Fibroblast of skin of scalp (primary cell): Measurements from ENCODE around the gene KANTR.
A peak's percentile ranks its signal among the peaks of the same experiment; 100 is the strongest.

Source experiments
- DNase-seq: peaks from one replicate; pipeline ENCODE4 v3.0.0-alpha.2; 2013

KANTR gene

DNA sequence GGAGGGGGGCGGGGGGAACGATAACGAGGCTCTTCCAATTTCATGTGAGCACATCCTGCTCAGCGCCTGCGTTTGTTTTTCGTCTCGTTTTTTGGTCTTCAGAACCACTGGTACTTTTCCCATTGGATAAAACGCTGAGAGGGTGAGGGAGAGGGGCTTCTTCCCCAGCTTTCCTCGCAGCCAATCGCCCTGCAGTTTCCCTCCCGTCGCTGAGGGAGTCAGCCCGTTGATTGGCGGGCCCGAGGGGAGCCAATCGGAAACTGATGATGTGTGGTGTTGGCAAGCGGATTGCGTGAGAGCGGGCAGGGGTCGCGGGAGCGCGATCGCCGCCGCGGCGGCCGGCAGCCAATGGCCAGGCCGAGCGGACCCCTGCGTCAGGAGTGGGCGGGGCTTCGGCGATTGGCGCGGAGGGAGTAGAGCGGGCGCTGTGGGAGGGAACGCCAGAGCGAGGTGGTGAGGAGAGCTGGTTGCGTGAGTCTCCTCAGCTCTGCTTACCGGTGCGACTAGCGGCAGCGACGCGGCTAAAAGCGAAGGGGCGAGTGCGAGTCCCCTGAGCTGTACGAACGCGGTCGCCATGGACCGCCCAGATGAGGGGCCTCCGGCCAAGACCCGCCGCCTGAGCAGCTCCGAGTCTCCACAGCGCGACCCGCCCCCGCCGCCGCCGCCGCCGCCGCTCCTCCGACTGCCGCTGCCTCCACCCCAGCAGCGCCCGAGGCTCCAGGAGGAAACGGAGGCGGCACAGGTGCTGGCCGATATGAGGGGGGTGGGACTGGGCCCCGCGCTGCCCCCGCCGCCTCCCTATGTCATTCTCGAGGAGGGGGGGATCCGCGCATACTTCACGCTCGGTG, 11.8 kb upstream of the KANTR start, which contains the start of gene TSPYL2:
TSPYL2 (plus strand) TSS at position 443 of the 848 bp plus-strand sequence; CDS start at position 575, 132 bp downstream.
- DNase-seq = peak; percentile 98

DNA sequence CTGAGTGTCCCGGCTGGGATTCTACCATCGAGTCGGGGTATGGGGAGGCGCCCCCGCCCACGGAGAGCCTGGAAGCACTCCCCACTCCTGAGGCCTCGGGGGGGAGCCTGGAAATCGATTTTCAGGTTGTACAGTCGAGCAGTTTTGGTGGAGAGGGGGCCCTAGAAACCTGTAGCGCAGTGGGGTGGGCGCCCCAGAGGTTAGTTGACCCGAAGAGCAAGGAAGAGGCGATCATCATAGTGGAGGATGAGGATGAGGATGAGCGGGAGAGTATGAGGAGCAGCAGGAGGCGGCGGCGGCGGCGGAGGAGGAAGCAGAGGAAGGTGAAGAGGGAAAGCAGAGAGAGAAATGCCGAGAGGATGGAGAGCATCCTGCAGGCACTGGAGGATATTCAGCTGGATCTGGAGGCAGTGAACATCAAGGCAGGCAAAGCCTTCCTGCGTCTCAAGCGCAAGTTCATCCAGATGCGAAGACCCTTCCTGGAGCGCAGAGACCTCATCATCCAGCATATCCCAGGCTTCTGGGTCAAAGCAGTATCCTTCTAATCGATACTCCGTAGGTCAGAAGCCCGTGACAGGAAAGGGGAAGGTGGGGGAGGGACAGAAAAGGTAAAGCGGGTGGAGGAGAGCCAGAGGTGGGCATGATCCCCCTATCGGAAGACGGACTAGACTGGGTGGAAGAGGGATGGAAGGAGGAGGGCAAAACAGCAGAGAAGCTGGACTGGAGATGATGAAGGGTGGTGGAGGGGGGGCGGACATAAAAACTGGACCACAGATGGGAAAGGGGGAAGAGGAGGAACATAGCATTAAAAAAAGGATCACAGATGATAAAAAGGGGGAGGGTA, 10.9 kb upstream of the KANTR start:
- DNase-seq = no peak

DNA sequence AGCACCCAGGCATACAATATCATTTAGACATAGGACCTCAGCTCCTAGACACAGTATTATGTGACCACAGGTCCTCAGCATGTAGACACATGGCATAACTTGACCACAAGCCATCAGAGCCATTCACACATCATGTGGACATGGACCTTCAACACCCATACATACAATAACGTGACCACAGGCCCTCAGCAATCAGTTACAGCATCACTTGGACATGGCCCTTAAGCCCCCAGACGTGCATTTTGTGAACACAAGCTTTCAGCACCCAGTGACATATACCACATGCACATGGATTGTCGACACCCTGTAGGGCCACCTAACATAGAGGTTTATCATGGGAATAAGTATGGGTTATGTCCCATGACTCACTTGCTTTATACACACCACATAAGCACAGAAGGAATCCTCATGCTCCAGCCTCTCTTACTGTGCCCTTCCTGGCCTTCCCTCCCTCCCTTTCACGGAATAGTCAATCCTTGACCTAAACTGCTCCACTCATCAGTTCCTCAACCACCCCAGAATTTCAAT, 9.8 kb upstream of the KANTR start:
- DNase-seq = no peak

DNA sequence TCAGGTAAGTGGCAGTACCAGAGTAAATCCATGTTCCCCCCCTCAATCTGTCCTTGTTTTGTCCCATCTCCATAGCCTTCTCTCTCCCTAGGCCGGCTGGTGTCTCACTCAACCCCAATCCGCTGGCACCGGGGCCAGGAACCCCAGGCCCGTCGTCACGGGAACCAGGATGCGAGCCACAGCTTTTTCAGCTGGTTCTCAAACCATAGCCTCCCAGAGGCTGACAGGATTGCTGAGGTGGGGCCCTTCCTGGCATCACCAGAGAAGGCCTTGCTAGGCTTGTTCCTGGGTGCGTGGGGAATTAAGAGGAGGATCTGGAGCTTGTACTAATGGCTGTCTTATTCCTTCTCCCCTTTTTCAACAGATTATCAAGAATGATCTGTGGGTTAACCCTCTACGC, 9.1 kb upstream of the KANTR start:
- no peak for DNase-seq

DNA sequence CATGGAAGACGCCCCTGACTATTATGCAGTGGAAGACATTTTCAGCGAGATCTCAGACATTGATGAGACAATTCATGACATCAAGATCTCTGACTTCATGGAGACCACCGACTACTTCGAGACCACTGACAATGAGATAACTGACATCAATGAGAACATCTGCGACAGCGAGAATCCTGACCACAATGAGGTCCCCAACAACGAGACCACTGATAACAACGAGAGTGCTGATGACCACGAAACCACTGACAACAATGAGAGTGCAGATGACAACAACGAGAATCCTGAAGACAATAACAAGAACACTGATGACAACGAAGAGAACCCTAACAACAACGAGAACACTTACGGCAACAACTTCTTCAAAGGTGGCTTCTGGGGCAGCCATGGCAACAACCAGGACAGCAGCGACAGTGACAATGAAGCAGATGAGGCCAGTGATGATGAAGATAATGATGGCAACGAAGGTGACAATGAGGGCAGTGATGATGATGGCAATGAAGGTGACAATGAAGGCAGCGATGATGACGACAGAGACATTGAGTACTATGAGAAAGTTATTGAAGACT, 8.2 kb upstream of the KANTR start:
- DNase-seq = no peak

DNA sequence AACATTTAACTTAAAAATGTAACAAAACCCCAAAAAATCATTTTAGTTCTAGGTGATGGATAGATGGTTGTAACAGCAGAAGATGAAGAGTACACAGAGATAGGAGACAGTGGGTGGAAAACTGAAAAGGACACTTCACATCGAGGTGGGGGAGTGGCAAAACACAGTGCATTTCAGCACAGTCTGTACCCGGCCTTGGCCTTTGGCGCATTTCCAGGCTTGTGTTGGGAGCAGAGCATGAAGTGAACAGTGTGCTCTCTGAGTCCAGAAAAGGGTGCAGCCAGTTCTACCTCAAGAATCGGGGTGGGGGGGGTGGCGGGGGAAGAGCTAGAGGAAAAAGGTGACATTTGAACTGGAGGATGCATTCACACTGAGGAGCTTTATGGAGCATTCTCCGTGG, 7.5 kb upstream of the KANTR start:
- DNase-seq = no peak

DNA sequence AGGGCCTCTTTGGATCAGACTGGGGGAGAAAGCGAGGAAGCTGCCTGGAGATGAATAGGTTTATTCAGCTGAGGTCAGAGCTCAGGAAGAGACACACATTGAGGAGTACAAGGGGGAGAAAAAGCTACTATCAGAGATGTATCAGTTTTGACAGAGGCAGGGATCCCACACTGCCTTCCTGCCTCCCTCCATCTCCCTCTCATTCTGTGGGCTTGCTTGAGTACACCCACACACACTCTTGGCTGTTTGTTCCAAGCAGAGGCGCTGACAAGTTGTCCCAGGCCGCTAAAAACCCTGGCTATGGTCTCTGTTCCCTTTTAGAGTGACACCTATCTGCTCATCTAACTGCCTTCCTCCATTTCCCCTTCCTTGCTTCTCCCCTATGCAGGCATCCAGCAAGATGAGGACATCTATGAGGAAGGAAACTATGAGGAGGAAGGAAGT, 6.5 kb upstream of the KANTR start:
- no peak for DNase-seq

DNA sequence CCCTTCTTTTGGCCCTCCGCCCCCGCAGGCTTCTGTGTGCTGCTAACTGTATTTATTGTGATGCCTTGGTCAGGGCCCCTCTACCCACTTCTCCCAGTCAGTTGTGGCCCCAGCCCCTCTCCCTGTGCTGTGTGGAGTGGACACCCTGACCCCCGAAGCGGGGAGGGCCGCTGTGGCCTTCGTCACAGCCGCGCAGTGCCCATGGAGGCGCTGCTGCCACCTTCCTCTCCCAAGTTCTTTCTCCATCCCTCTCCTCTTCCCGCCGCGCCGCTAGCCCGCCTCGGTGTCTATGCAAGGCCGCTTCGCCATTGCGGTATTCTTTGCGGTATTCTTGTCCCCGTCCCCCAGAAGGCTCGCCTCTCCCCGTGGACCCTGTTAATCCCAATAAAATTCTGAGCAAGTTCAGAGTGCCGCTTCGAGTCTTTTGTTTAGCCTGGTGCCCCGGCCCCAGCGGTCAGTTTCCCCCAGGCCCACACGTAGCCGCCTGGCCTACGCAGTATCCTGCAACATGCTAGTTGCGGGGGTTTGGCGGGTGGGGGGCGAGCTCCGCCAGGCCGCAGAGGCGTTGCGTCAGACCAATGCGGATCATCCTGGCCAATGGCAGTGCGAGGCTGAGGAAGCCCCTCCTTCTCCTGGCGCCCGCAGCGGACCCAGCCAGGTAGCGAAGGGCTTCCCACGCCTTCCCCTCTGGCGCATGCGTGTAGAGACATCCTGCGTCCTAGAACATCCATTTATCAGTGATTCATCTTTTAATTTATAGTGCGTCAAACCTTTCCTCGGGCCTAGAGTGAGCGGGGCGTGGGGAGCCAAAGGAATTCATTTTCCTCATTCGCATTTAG, 5.6 kb upstream of the KANTR start:
- DNase-seq = peak; percentile 70

DNA sequence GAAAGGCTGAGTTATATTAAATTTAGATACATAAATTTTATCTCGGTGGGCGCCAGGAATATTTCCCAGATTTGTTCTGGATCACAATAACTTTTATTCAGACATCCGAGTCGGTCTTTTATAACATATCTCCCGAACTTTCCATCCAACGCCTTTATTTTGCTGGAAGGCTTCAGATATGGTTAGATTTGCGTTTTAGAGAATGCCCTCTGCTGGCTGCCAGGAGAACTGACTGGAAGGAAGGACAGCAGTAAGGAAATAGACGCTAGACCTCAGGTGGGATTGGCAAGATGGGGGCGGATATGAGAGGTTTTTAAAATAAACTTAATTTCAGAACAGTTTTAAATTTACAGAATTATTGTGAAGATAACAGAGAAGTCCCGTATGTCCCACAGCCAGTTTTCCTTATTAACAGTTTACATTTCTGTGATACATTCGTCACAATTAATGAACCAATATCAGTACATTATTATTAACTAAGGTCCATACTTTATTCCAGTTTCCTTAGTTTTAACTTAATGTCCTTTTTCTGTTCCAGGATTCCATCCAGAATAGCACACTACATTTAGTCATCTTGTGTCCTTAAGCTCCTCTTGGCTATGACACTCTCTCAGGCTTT, 4.6 kb upstream of the KANTR start:
- DNase-seq = peak; percentile 59

DNA sequence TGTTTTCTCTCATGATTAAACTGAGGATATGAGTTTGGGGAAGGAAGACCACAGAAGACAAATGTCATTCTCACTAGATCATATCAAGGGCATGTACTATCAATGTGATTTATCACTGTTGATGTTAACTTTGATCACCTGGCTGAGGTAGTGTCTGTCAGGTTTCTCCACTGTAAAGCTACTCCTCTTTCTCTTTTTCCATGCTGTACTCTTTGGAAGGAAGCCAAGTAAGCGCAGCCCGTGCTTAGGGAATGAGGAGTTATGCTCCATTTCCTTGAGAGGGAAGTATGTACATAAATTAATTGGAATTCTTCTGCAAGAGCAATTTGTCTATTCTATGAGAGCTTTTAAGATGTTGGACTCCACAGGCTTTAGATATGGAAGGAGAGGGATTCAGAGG, 4.0 kb upstream of the KANTR start:
- no peak for DNase-seq

DNA sequence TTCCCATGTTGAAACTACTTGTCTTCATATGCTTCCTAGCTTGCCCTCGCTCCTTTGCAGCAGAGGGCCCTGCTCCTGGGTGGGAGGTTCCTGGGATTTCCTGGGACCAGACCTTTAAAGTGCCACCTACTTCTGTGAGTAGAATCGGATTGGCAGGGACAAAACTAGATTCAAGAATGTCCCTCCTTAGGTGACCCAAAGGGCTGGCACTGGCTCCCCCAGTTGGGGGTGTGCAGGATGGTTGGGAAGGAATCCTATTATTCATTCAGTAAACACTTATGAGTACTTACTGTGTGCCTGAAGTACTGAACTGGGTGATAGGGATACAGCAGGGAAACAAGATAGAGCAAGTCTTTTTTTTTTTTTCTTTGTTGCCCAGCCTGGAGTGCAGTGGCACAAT, 2.6 kb upstream of the KANTR start:
- DNase-seq = no peak

DNA sequence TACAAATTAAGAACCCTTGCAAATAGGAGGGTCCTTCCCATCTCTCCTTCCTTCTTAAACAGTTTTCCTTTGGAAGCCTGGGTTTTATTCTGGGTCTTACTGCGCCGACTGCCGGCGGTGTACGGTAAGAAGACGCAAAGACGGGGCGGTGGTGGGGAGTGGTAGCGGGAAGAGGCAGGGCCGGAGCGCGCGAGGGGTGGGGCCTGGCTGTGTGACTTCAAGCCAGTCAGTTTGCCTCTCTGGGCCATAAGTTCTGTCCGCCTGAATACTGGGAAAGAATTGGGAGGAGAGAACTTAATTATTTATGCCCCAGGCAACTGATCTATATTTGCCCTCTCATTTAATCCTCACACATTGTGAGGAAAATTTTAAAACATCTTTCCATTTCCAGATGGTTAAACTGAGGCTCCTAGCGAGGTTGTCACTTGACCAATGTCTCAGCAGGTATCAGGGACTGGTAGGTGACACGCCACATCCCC, 726 bp upstream of the KANTR start:
- peak; percentile 78 for DNase-seq

DNA sequence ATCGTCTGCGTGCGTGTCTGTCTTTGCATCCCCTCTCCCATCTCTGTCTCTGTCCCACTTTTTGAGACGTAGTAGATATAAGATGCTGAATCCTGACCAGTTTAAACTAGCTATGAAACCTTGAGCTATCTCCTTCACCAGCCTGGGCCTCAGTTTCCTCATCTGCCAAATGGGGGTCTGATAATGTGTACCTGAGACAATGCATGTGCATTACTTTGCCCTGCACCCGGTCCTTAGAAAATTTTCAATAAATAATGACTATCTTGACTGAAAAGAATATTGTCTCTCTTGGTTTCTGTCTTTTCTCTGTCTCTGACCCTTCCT, 602 bp downstream of the KANTR start:
- no peak for DNase-seq

DNA sequence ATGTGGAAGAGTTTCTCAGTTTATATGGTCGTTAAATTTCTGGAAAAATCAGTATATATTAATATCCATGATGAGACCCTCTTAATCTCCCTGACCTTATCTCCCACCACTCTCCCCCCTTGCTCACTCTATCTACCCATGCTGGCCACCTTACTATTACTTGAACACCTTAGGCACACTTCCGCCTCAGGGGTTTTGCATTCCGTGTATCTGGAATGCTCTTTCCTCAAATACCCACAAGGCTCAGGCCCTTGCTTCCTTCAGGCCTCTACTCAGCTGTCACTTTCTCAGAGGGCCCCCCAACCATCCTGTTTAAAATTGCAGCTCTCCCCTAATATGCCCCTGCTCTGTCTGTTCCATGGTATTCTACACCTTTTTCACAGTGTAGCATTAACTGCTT, 1.9 kb downstream of the KANTR start:
- no peak for DNase-seq

DNA sequence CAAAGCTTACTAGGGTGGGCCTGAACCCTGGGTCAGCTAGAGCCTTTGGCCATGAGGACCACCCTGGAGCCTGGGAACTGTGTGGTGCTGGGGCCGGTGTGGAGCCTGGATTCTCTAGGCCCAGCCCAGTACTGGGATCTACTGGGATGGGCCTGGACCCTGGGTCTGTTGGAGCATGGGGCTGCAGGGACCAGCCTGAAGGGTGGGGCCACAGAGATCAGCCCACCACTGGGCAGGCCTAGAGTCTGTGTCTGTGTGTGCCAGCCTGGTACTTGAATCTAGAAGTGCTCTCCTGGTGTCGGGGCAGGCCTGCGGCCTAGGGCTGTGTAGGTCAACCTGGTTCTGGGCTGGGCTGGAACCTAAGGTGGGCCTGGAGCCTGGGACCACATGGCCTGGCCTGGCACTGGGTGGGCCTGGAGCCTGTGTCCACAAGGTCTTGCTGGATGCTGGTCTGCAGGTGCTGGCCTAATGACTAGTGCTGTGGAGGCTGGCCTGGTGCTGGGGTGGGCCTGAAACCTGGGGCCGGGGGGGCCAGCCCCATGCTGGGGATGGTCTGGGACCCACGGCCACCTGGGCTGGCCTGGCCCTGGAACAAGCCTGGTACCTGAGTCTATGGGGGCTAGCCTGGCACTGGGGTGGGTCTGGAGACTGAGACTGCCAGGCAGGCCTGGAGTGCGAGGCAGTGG, 21.1 kb downstream of the KANTR start:
- DNase-seq = no peak

DNA sequence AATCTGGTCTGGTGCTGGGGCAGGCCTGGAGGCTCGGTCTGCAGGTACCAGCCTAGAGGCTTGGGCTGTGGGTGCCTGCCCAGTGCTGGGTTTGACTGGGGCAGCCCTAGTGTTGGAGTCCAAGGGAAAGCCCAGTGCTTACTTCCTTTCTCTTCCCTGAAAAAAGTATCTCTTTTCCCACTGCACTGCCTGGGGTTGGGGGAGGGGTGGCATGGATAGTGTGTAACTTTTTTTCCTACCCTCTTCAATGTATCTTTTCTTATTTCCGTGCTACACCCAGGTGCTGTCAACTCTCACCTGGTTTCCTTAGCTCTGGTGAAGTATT, 21.6 kb downstream of the KANTR start:
- no peak for DNase-seq

DNA sequence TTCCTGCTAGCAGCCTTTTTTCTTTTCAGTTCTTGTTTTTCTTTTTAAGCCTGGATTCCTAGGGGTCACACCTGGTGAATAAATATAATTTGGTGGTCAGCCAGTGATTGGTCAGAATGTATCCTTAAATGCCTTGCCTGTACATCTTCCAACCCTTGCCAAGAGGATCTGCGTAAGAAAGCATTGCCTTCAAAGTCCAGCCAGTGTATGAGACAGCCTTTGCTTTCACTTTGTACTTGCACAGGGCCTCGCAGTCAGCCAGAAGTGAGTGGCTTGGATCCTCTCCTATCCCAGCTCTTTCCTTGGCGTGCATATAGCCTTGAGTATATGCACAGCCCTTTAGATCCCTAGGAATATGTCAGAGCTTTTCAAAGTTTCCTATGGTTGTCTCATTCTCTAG, 22.2 kb downstream of the KANTR start:
- peak; percentile 33 for DNase-seq

DNA sequence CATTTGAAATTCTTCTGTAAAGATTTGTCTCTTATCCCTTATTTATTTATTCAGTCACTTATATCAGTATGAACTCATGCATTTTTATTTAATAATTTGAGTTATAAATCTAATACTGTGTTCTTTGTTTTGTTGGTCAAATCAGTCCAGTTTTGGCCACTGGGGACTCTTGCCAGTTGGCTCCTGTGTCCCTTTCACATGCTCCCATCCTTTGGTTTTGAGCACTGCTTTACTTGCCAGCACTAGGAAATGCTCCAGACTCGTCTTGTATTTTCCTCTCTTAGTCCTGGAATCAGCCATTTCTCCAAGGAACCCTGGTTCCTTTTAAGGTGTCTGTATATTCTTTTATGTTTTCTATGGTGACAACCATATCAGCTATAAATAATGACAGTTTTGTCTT, 28.1 kb downstream of the KANTR start:
- no peak for DNase-seq

DNA sequence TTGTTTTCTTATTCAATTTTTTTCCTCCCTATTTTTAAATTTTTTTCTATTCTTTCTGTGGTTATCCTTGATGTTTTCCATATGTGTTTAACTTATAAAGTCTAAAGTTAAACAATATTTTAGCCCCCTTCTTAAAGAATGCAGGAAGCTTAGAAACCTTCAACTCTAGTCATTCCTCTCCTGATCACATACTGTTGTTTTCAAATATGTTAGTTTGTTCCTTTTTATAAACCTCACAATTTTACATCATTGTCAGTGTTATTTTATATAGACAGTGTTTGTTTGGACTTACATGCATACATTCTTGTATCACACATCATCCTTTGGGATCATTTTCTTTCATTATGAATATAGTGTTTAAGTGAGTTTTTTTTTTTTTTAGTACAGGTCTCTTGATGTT, 31.6 kb downstream of the KANTR start:
- DNase-seq = peak; percentile 7

DNA sequence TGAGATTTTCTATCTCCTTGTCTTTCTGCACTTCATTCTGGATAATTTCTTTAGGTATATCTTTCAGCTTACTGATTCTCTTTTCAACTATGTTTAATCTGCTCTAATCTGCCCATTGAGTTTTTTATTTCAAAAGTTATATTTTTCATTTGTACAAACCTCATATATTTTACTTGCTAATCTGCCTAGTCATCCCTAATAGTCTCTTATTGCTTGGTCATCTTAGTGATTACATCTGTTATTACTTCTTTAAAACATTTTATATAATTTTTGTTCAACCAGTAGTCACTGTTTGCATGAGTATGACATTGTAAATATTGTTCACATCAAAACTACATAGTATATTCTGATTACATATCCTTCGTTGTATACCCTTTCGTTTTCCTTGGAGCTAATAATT, 32.4 kb downstream of the KANTR start:
- DNase-seq = no peak

DNA sequence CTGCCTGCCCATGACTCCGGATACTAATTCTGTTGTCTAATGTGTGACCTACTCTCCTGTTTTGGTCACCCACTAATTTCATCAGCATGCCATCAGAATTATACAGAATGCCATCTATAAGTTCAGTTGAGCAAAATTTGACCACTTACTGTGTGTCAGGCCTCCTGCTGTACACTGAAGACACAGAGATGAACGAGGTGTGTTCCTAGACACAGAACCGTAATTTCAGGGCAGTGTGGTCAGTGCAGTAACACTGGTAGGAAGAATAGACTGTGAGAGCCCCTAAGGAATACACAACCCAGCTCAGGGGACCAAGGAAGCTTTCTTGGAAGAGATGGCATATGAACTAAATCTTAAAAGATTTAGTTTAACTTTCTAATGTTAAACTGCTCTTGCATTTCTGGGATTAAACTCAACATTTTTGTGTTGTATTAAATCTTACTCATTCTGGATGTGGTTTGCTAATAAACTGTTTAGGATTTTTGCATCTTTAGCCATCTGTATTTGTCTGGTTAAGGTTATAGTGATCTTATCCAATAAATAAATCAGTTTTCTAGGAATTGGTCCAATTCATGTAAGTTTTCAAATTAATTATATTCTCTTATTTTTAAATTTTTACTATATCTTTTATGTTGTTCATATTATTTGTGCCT, 34.3 kb downstream of the KANTR start:
- DNase-seq = peak; percentile 25
